Kidney epithelial cell (primary cell): ENCODE measurements around the gene TWNK. TPM values are rescaled to one million over a fixed set of nuclear protein-coding genes. Genes with fewer than 3 reads are reported as not detected.

Source experiments
- DNase-seq: peaks from one replicate; pipeline ENCODE4 v3.0.0-alpha.2; 2010; ENCODE audit warnings: low read depth
- H3K27me3 ChIP-seq: 2 replicates; pipeline ENCODE4 v1.6.0; 2011; ENCODE audit warnings: low read length; ENCODE audit not compliant: control insufficient read depth, insufficient read depth
- H3K36me3 ChIP-seq: 2 replicates; pipeline ENCODE4 v1.5.1; 2011; ENCODE audit warnings: low read length; ENCODE audit not compliant: control insufficient read depth, insufficient read depth
- H3K4me3 ChIP-seq: 2 replicates; pipeline ENCODE4 v1.5.1; 2011; ENCODE audit warnings: low read depth, mild to moderate bottlenecking, control low read depth, low read length
- total RNA-seq: library from RNA; depleted of rRNA; stranded (reverse); fragments of >200 nt; gene quantifications from 2 replicates; pipeline ENCODE4 v1.2.3, GENCODE V29; 2015
- TF ChIP-seq, protein P1 (sequence below): IDR thresholded peaks from 2 replicates; pipeline ENCODE4 v1.5.1; 2011; ENCODE audit warnings: mild to moderate bottlenecking, moderate library complexity, low read length, control low read depth, inconsistent platforms; ENCODE audit not compliant: insufficient read depth, poor library complexity, severe bottlenecking

The TWNK gene
- total RNA-seq, 1 donor from 2014 or later: 14.1 TPM

DNA sequence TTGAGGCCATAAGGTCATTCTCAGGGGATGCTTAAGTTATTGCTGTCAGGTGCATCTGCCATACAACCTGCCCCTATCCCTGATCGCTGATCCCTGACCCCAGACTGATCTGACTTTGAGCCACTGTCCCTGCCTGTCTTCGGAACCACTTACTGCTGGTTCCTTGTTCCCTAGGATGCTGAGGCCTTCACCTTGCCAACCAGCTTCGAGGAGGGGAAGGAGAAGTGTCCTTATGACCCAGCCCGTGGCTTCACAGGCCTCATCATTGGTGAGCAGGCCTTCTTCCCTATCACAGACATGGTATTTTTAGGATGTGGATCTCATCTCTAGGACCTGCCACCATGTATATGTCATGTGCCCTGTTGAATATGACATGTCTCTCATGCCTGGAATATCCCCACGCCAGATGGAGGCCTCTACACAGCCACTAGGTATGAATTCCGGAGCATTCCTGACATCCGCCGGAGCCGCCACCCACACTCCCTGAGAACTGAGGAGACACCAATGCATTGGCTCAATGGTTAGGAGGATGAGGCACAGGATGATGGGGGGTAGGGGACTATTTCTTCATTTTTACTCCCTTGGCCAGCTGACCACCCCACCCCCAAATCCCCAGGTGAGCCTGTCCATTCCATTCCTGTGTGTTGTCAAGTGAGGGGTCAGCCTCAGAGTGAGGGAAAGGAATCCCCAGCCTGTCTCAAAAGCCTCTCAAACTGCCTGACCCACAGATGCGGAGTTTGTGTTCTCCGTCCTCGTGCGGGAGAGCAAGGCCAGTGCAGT, 9.0 kb upstream of the TWNK start:
- no peak overlapping the region for H3K4me3 ChIP-seq
- H3K27me3 ChIP-seq: no peaks in the 10 kb centered on the region
- no peaks in the 10 kb centered on the region for H3K36me3 ChIP-seq
- DNase-seq: no peak
- TF ChIP-seq, protein P1, sequence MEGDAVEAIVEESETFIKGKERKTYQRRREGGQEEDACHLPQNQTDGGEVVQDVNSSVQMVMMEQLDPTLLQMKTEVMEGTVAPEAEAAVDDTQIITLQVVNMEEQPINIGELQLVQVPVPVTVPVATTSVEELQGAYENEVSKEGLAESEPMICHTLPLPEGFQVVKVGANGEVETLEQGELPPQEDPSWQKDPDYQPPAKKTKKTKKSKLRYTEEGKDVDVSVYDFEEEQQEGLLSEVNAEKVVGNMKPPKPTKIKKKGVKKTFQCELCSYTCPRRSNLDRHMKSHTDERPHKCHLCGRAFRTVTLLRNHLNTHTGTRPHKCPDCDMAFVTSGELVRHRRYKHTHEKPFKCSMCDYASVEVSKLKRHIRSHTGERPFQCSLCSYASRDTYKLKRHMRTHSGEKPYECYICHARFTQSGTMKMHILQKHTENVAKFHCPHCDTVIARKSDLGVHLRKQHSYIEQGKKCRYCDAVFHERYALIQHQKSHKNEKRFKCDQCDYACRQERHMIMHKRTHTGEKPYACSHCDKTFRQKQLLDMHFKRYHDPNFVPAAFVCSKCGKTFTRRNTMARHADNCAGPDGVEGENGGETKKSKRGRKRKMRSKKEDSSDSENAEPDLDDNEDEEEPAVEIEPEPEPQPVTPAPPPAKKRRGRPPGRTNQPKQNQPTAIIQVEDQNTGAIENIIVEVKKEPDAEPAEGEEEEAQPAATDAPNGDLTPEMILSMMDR: no peak

DNA sequence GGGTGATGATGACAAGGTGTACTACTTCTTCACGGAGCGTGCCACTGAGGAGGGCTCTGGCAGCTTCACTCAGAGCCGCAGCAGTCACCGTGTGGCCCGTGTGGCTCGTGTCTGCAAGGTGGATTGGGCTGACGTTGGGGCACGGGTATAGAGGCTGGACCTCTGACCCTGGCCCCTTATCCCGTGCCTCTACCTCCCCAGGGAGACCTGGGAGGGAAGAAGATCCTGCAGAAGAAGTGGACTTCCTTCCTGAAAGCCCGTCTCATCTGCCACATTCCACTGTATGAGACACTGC, 8.5 kb upstream of the TWNK start:
- no peaks in the 10 kb centered on the region for H3K36me3 ChIP-seq
- H3K27me3 ChIP-seq: no peaks in the 10 kb centered on the region
- no peak overlapping the region for H3K4me3 ChIP-seq
- no peak for DNase-seq
- TF ChIP-seq, protein P1: no peak

DNA sequence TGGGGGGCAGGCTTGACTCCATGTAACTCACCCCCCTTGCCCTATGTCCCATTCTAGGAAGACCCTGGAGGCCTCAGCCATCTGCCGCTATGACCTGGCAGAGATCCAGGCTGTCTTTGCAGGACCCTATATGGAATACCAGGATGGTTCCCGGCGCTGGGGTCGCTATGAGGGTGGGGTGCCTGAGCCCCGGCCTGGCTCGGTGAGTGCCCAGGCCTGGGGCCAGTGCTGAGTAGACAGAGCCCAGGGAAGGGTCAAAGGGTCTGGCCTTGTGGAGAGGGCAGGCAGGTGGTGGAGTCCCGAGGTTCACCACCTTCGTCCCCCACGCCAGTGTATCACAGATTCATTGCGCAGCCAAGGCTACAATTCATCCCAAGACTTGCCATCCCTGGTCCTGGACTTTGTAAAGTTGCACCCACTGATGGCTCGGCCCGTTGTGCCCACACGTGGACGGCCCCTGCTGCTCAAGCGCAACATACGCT, 7.5 kb upstream of the TWNK start:
- no peak overlapping the region for H3K4me3 ChIP-seq
- H3K27me3 ChIP-seq: no peaks in the 10 kb centered on the region
- no peak for DNase-seq
- H3K36me3 ChIP-seq: no peaks in the 10 kb centered on the region
- TF ChIP-seq, protein P1: no peak

DNA sequence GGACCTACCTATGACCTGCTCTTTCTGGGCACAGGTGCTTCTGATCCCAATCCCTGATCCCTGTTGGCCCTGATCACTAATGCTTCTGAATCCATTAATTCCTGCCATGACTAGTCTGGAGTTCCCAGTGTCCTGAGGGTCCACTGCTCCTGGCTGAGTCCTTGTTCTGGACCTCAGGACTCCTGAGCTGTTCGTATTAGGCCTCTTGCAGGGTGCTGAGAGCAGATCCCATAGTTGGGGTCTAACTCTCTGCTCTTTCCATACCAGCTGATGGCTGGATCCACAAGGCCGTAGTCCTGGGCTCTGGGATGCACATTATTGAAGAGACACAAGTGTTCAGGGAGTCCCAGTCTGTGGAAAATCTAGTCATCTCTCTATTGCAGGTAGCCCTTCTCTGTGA, 7.0 kb upstream of the TWNK start:
- DNase-seq: no peak

DNA sequence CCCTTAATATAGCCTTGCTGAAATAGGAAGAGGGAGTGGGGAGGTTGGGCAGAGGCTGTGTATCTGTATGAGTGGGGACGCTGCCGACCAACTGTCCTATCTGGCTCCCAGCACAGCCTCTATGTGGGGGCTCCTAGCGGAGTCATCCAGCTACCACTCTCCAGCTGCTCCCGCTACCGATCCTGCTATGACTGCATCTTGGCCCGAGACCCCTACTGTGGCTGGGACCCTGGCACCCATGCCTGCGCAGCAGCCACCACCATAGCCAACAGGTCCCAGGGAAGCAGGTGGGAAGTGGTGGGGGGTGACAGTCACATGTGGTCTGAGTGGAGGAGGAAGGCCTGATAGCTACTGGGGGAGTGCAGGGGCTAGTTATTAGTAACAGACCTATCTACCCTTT, 6.6 kb upstream of the TWNK start:
- no peaks in the 10 kb centered on the region for H3K27me3 ChIP-seq
- TF ChIP-seq, protein P1: no peak
- DNase-seq: no peak
- no peak overlapping the region for H3K4me3 ChIP-seq
- no peaks in the 10 kb centered on the region for H3K36me3 ChIP-seq

More for the DNA sequence above, 7.0 kb upstream of the TWNK start:
- Histone ChIP-seq H3K36me3 (no peaks in the 10 kb centered on the region), H3K4me3 (no peak overlapping the region), H3K27me3 (no peaks in the 10 kb centered on the region)
- TF ChIP-seq, protein P1: no peak
